HEK293T (cell line): ENCODE results near the gene BTBD9.

ENCODE experiments used
- ARNT ChIP-seq: fragments of 450-650 bp; IDR thresholded peaks from 2 replicates; pipeline ENCODE4 v1.6.1; 2017; ENCODE audit warnings: mild to moderate bottlenecking
- SUZ12 ChIP-seq: fragments of 450-650 bp; IDR thresholded peaks from 2 replicates; pipeline ENCODE4 v1.6.1; 2016; ENCODE audit warnings: mild to moderate bottlenecking
- ZNF384 ChIP-seq: fragments of 450-650 bp; IDR thresholded peaks from 2 replicates; pipeline ENCODE4 v1.6.1; 2016

DNA sequence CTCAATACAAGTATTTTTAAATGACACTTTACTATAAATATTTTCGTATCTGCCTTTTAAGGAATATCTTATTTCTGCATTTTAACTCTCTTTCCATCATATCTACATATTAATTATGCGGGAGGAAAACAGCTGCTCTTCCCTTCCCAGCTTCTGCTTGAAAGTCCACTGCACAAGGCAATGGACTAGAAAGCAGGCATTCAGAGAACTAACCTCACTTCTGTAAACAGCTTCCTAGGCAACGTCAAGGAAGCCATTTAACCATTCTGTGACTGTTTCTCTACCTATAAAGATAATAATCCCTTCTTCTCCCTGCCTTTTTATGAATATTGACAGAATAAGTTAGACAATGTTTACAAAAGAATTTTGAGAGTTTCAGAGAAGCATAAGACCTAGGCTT, 319.4 kb downstream of the BTBD9 start:
- TF ChIP-seq ARNT (no peak), ZNF384 (no peak), SUZ12 (no peak)
